LNCaP clone FGC (cell line): ENCODE results near the gene CACNA1C.

Source experiments
- DNase-seq: peaks from one replicate; pipeline ENCODE4 v3.0.0-alpha.2; 2011; ENCODE audit warnings: low read depth
- H3K4me3 ChIP-seq: 2 replicates; pipeline ENCODE4 v1.5.1; 2011; ENCODE audit warnings: mild to moderate bottlenecking, low read depth, low read length, control low read depth
- TF ChIP-seq, protein P1 (sequence below): IDR thresholded peaks from 2 replicates; pipeline ENCODE4 v1.5.1; 2012; ENCODE audit warnings: mild to moderate bottlenecking; ENCODE audit not compliant: control insufficient read depth, insufficient read depth; ENCODE audit errors: extremely low read depth

The CACNA1C gene

DNA sequence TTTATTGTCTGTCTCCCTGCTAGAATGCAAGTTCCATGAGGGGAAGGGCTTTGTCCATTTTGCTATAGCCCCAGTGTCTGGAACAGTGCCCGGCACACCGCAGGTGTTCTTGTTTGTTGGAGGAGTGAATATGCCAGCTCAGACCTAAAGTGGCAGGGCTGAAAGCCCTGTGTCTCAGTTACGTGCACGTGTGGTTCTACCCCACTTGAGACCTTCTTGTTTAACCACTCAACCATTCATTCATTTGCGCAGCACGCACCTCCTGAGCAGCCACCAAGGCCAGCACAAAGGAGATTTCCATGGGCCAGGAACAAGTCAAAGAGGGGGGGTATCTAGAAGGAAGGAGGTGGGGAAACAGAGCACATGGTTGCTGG lies 404.0 kb downstream of the CACNA1C start:
- H3K4me3 ChIP-seq = no peak overlapping the region
- DNase-seq = no peak
- TF ChIP-seq, protein P1, sequence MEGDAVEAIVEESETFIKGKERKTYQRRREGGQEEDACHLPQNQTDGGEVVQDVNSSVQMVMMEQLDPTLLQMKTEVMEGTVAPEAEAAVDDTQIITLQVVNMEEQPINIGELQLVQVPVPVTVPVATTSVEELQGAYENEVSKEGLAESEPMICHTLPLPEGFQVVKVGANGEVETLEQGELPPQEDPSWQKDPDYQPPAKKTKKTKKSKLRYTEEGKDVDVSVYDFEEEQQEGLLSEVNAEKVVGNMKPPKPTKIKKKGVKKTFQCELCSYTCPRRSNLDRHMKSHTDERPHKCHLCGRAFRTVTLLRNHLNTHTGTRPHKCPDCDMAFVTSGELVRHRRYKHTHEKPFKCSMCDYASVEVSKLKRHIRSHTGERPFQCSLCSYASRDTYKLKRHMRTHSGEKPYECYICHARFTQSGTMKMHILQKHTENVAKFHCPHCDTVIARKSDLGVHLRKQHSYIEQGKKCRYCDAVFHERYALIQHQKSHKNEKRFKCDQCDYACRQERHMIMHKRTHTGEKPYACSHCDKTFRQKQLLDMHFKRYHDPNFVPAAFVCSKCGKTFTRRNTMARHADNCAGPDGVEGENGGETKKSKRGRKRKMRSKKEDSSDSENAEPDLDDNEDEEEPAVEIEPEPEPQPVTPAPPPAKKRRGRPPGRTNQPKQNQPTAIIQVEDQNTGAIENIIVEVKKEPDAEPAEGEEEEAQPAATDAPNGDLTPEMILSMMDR = no peak

DNA sequence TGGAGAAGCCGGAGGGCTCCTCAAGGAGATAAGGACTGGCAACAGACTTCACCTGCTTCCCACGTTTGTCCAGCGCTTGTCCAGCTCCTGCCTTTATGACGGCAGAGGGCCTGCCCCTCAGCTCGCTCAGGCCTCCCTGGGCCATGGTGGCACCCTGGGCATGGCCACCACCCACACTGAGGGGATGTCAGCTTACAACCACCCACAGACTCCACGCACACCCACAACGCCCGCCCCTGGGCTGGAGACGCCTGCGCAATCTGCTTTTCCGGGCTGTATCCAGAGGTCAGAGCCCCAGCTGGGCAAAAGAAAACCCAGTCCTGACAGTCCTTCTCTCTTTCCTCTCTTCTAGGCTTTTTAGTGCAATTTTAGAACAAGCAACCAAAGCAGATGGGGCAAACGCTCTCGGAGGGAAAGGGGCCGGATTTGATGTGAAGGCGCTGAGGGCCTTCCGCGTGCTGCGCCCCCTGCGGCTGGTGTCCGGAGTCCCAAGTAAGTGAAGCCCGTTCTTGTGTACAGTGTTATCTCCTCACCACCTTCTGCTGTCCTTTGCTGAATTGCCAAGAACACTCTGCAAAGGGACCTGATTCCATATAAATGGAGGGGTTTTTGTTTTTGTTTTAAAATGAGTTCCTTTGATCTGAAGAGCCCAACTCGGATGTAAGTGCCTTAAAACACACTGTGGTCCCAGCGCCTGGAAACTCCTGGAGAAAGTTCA lies 404.6 kb downstream of the CACNA1C start:
- TF ChIP-seq, protein P1 = no peak
- H3K4me3 ChIP-seq = no peak overlapping the region
- no peak for DNase-seq

DNA sequence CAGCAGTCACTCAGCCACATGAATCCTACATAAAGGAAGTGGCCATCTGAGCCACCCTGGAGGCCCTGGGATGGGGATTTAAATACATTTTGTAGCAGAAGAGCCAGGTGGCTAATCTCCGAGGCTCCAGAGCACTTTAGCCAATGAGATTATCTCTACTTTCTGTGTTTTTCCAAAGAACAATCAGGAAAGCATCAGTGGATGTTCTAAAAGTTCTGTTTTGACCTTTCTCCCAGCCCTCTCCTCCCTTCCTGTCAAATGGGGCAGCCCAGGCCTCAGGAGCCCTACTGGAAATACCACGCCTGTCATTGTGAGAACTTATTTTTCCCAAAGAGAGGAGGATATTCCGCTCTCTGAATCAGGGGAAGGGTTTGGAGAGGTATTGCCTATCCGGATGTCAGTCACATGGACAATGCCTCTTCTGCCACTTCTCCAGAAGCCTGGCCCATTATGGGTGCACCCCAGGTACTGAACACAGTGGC lies 405.2 kb downstream of the CACNA1C start:
- no peak for DNase-seq
- H3K4me3 ChIP-seq = no peak overlapping the region
- TF ChIP-seq, protein P1 = no peak

DNA sequence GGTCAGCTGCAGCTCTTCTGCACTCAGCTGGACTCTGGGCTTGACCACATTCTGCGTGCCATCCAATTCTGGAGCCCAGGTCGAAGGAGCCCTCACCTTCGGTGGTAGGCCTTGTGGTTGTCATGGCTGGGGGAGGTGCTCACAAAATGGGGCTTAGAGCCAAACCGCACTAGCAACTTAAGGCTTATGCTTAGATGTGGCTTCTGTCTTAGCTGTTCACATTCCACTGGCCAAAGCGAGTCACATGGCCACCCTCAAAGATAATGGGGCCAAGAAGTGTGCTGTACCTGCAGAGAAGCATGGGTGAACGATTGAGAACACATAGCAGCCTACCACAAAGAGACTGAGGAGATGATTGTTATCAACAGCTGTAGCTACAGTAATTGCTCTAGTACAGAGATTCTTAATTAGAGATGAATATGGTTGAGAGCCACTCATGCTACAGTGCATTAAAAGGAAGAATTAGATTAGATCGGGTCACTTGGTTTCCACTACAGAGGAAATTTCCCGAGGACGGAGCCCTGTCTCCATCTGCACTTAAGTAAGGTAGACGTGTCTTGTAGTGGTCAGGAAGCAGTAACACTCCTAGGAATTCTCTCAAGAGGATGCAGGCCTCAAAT lies 407.4 kb downstream of the CACNA1C start:
- TF ChIP-seq, protein P1 = no peak

DNA sequence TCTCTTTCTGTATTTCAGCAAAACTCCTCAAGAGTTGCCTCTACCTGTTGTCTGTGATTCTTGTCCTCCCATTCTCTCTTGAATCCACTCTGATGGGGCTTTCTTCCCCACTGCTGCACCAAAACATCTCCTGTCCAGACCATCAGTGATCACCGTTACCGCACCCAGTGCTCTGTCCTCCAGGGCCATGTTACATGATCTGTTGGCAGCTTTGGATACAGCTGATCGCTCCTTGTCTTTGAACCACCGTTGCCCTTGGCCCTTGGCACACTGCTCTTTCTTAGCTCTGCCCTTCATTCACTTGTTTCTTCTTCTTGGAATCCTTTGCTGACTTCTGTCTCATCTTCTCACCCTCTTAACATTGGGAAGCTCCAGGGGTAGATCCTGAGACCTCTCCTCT lies 408.3 kb downstream of the CACNA1C start:
- TF ChIP-seq, protein P1 = no peak
- DNase-seq = no peak
- no peak overlapping the region for H3K4me3 ChIP-seq

More for the DNA sequence above, 407.4 kb downstream of the CACNA1C start:
- DNase-seq = no peak
- H3K4me3 ChIP-seq = no peak overlapping the region

DNA sequence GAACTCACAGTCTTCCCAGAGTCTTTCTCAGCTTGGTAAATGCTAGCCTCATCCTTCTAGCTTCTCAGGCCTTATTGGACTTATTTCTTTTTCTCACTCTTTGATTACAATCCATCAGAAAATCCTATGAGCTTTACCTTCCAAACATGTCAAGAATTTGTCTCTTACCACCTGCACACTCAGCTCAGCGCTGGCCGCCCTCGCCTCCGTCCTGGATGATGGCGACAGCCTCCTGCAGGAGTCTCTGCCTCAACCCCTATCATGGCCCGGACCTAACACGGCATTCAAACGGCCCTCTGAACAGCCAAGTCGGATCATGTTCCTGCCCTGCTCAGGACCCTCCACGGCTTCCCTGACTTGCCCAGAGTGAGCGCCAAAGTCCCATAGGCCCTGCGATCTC lies 408.9 kb downstream of the CACNA1C start:
- TF ChIP-seq, protein P1 = no peak
- no peak for DNase-seq
- no peak overlapping the region for H3K4me3 ChIP-seq

DNA sequence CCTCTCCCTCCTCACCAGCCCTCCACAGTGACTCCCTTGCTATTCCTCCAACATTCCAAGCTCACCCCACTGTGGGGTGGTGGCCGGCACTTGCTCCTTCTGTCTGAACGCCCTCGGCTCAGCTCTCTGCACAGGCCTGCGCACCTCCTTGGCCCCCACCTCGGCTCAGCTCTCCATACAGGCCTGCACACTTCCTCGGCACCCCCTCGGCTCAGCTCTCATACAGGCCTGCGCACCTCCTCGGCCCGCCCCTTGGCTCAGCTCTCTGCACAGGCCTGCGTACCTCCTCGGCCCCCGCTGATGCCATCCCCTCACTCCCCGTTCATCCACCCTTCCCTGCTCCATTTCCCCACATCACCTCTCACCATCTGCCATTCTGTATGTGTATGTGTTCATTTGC lies 409.3 kb downstream of the CACNA1C start:
- TF ChIP-seq, protein P1 = no peak
- DNase-seq = no peak
- no peak overlapping the region for H3K4me3 ChIP-seq
